ENCODE data around the gene FOXP3. TPM values are rescaled to one million over a fixed set of nuclear protein-coding genes. Genes with fewer than 3 reads are reported as not detected.

FOXP3 gene
- total RNA-seq, 1 experiment from 2014 or later = 0.42 TPM

DNA sequence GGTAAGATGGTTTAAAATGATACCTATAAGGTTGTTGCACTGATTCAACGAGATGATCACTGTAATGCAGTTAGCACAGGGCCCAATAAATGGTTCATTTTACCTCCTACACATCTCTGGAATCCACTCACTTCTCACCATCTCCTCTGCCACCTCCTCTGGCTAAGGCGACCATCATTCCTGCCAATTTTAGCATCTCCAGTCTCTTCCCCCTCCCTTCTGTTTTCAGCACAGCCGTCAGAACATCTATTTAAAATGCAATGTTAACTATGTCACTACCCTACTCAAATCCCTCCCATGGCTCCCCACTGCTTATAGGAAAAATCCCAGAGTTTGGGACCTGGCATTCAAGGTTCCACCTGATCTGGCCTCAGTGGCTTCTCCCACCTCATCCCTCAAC is 61.0 kb downstream of the FOXP3 start (continued):
- TF ChIP-seq, protein P1, sequence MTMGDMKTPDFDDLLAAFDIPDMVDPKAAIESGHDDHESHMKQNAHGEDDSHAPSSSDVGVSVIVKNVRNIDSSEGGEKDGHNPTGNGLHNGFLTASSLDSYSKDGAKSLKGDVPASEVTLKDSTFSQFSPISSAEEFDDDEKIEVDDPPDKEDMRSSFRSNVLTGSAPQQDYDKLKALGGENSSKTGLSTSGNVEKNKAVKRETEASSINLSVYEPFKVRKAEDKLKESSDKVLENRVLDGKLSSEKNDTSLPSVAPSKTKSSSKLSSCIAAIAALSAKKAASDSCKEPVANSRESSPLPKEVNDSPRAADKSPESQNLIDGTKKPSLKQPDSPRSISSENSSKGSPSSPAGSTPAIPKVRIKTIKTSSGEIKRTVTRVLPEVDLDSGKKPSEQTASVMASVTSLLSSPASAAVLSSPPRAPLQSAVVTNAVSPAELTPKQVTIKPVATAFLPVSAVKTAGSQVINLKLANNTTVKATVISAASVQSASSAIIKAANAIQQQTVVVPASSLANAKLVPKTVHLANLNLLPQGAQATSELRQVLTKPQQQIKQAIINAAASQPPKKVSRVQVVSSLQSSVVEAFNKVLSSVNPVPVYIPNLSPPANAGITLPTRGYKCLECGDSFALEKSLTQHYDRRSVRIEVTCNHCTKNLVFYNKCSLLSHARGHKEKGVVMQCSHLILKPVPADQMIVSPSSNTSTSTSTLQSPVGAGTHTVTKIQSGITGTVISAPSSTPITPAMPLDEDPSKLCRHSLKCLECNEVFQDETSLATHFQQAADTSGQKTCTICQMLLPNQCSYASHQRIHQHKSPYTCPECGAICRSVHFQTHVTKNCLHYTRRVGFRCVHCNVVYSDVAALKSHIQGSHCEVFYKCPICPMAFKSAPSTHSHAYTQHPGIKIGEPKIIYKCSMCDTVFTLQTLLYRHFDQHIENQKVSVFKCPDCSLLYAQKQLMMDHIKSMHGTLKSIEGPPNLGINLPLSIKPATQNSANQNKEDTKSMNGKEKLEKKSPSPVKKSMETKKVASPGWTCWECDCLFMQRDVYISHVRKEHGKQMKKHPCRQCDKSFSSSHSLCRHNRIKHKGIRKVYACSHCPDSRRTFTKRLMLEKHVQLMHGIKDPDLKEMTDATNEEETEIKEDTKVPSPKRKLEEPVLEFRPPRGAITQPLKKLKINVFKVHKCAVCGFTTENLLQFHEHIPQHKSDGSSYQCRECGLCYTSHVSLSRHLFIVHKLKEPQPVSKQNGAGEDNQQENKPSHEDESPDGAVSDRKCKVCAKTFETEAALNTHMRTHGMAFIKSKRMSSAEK (CRISPR knock-in tag; IDR thresholded peaks at IDR 0.05; ENCODE audit: borderline replicate concordance) = no peak
- TF ChIP-seq, protein P2, sequence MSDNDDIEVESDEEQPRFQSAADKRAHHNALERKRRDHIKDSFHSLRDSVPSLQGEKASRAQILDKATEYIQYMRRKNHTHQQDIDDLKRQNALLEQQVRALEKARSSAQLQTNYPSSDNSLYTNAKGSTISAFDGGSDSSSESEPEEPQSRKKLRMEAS (CRISPR knock-in tag; IDR thresholded peaks at IDR 0.05) = no peak
- TF ChIP-seq, protein P3, sequence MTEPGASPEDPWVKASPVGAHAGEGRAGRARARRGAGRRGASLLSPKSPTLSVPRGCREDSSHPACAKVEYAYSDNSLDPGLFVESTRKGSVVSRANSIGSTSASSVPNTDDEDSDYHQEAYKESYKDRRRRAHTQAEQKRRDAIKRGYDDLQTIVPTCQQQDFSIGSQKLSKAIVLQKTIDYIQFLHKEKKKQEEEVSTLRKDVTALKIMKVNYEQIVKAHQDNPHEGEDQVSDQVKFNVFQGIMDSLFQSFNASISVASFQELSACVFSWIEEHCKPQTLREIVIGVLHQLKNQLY (CRISPR knock-in tag; IDR thresholded peaks at IDR 0.05) = no peak
- no peak for TF ChIP-seq FOXK1 (CRISPR knock-in tag; IDR thresholded peaks at IDR 0.05)
- TF ChIP-seq TEAD4 (CRISPR knock-in tag; IDR thresholded peaks at IDR 0.05) = no peak
- TF ChIP-seq RELA (CRISPR knock-in tag; IDR thresholded peaks at IDR 0.05; ENCODE audit: borderline replicate concordance) = no peak

DNA sequence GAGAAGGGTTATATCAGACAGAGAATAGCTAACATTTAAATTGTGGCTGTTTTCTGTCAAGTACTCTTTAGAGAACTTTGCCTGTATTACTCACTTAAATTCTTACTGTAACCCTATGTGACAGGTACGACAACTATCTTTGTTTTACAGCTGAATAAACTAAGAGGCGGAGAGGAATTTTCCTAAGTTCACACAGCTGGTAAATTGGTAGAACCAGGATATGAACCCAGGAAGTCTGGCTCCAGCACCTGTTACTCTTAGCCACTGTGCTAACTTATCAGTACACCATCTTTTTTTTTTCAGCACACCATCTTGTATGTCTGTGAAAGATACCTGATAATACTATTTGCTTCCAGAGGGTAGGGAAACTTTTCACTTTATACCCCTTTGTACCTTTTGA is 62.5 kb downstream of the FOXP3 start:
- Mint-ChIP-seq H3K27ac (no peak overlapping the region), H3K36me3 (no peaks in the 10 kb centered on the region), H3K4me1 (peaks cover 18% of the 10 kb centered on the region), H3K4me3 (no peak overlapping the region), H3K9me3 (no peaks in the 10 kb centered on the region), H3K27me3 (ENCODE audit: low read depth) (no peaks in the 10 kb centered on the region; the same call in 1 of the 2 replicates)
- ATAC-seq (no peak), DNase-seq (ENCODE audit: low spot score) (no peak)
- POLR2A ChIA-PET = no interaction called here
- TF ChIP-seq GTF2I (CRISPR knock-in tag; conservative IDR thresholded peaks at IDR 0.05) = no peak
- TF ChIP-seq ZNF219 (CRISPR knock-in tag; IDR thresholded peaks at IDR 0.05; ENCODE audit: borderline replicate concordance) = no peak
- CTCF ChIA-PET = no interaction called here

Other genes starting within 250 kb of the FOXP3 start
- gene TFE3, start 221.4 kb downstream of the FOXP3 start, total RNA-seq (2021) = 46.4 to 51.2 TPM (median 50.0 TPM) in 3 replicates
- 13.0 to 15.2 TPM (median 14.4 TPM) in 3 replicates for gene CCDC120, start 205.7 kb downstream of the FOXP3 start, total RNA-seq (2021)
- gene PRAF2, start 190.7 kb downstream of the FOXP3 start, total RNA-seq (2021) = 14.8 to 16.1 TPM (median 15.0 TPM) in 3 replicates
- 20.0 to 23.9 TPM (median 21.4 TPM) in 3 replicates for gene WDR45, start 184.8 kb downstream of the FOXP3 start, total RNA-seq (2021)
- 18.5 to 19.9 TPM (median 19.0 TPM) in 3 replicates for gene GPKOW, start 141.0 kb downstream of the FOXP3 start, total RNA-seq (2021)
- gene MAGIX, start 102.0 kb downstream of the FOXP3 start, total RNA-seq (2021) = 1.2 to 2.4 TPM (median 2.0 TPM) in 3 replicates
- 11.8 to 12.9 TPM (median 12.4 TPM) in 3 replicates for gene PLP2, start 92.8 kb downstream of the FOXP3 start, total RNA-seq (2021)
- gene PRICKLE3, start 78.3 kb downstream of the FOXP3 start, total RNA-seq (2021) = 12.5 to 14.6 TPM (median 12.8 TPM) in 3 replicates
- gene SYP, start 64.5 kb downstream of the FOXP3 start, total RNA-seq (2021) = 4.8 to 7.0 TPM (median 5.3 TPM) in 3 replicates
- gene CACNA1F, start 31.4 kb downstream of the FOXP3 start, total RNA-seq (2021) = 1.6 to 2.7 TPM (median 1.8 TPM) in 3 replicates
- gene CCDC22, start 29.2 kb downstream of the FOXP3 start, total RNA-seq (2021) = 10.2 to 13.4 TPM (median 13.2 TPM) in 3 replicates
- 7.0 to 14.1 TPM (median 11.3 TPM) in 3 replicates for gene PPP1R3F, start 5.1 kb upstream of the FOXP3 start, total RNA-seq (2021)
- gene GAGE10, start 38.9 kb upstream of the FOXP3 start, total RNA-seq (2021) = not detected in 3 replicates
- gene GAGE12J, start 57.3 kb upstream of the FOXP3 start, total RNA-seq (2021) = not detected in 3 replicates
- 0.39 TPM in 1 of 3 replicates, not detected in the others for gene GAGE13, start 66.9 kb upstream of the FOXP3 start, total RNA-seq (2021)

Data from WTC11 (cell line).